ENCODE measurements around the gene VPS29. TPM values are rescaled to one million over a fixed set of nuclear protein-coding genes. Genes with fewer than 3 reads are reported as not detected.
"Not testable (repeated sequence)": the region's sequence is repeated elsewhere in the genome, so short reads cannot be mapped to it uniquely, and the experiment has no call there.

The VPS29 gene
- total RNA-seq, 1 donor from 2014 or later, result 101 TPM

DNA sequence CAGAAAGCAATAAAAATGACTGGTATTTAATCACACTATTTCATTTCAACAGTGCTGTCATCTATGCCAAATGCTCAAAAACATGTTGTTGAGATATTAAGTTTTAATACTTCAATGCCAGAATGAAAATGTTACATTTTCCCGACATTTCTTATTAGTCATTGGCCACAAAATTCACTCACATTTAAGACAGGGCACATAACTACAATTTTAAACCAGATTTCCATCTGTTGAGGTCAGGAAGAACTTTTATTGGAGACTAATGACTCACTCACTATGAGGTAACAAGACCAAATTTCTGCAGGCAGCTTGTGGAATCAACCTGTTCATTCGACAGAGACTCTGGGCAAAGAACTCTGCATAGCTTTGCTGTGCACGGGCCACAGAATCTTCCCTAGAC is 44.4 kb upstream of the VPS29 start:
- H3K4me1 Mint-ChIP-seq (ENCODE audit: low read depth), result peaks cover 9% of the 10 kb centered on the region

DNA sequence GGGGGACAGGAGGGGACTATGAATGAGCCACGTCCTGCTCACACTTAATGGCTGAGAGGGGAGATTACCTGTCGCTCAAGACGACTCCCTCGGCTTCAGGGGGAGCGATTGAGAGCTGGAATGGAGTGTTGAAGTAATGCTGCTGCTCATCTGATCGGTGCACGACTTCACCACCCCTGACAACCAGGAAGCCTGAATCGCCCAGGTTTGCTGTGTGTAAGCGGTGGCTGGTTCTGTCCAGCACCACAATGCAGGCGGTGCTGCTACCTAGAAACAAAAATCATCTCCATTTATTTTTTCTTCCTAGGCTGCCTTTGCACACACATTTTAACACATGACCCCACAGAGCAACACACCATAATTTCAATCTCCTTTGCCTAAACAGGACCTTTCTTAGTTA is 43.9 kb upstream of the VPS29 start:
- no peaks in the 10 kb centered on the region for H3K9me3 Mint-ChIP-seq (ENCODE audit: low read depth)
- H3K36me3 Mint-ChIP-seq (ENCODE audit: insufficient read depth), result peaks cover 18% of the 10 kb centered on the region
- DNase-seq (ENCODE audit: low spot score, unreplicated experiment), result no peak
- H3K4me3 Mint-ChIP-seq (ENCODE audit: low read depth), result no peak overlapping the region
- H3K27me3 Mint-ChIP-seq, result no peaks in the 10 kb centered on the region
- peaks cover 9% of the 10 kb centered on the region for H3K4me1 Mint-ChIP-seq (ENCODE audit: low read depth)
- no peak overlapping the region for H3K27ac Mint-ChIP-seq
- TF ChIP-seq, protein P1, sequence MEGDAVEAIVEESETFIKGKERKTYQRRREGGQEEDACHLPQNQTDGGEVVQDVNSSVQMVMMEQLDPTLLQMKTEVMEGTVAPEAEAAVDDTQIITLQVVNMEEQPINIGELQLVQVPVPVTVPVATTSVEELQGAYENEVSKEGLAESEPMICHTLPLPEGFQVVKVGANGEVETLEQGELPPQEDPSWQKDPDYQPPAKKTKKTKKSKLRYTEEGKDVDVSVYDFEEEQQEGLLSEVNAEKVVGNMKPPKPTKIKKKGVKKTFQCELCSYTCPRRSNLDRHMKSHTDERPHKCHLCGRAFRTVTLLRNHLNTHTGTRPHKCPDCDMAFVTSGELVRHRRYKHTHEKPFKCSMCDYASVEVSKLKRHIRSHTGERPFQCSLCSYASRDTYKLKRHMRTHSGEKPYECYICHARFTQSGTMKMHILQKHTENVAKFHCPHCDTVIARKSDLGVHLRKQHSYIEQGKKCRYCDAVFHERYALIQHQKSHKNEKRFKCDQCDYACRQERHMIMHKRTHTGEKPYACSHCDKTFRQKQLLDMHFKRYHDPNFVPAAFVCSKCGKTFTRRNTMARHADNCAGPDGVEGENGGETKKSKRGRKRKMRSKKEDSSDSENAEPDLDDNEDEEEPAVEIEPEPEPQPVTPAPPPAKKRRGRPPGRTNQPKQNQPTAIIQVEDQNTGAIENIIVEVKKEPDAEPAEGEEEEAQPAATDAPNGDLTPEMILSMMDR (IDR thresholded peaks at IDR 0.05; ENCODE audit: unreplicated experiment), result no peak

More for the DNA sequence above, 44.4 kb upstream of the VPS29 start:
- H3K36me3 Mint-ChIP-seq (ENCODE audit: insufficient read depth), result peaks cover 18% of the 10 kb centered on the region
- H3K9me3 Mint-ChIP-seq (ENCODE audit: low read depth), result no peaks in the 10 kb centered on the region
- no peaks in the 10 kb centered on the region for H3K27me3 Mint-ChIP-seq
- DNase-seq (ENCODE audit: low spot score, unreplicated experiment), result no peak
- H3K27ac Mint-ChIP-seq, result no peak overlapping the region
- TF ChIP-seq, protein P1 (IDR thresholded peaks at IDR 0.05; ENCODE audit: unreplicated experiment), result no peak
- H3K4me3 Mint-ChIP-seq (ENCODE audit: low read depth), result no peak overlapping the region

DNA sequence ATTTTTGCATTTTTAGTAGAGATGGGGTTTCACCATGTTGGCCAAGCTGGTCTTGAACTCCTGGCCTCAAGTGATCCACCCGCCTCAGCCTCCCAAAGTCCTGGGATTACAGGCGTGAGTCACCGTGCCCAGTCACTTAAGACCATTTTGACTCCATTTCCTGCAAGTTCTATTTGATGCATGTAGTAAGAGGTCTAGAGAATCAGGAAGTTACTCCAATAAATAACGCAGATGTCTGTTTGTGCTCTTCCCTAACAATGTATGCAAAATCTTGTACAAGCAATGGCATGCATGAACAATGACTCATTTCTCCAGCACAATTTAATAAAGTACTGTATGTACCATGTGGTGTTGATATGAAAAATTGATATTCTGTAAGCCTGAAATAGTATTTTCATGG is 43.3 kb upstream of the VPS29 start:
- H3K9me3 Mint-ChIP-seq (ENCODE audit: low read depth); H3K27ac Mint-ChIP-seq; H3K4me3 Mint-ChIP-seq (ENCODE audit: low read depth); DNase-seq (ENCODE audit: low spot score, unreplicated experiment); H3K4me1 Mint-ChIP-seq (ENCODE audit: low read depth); H3K27me3 Mint-ChIP-seq: not testable (repeated sequence)
- H3K36me3 Mint-ChIP-seq (ENCODE audit: insufficient read depth), result peaks cover 17% of the 10 kb centered on the region

DNA sequence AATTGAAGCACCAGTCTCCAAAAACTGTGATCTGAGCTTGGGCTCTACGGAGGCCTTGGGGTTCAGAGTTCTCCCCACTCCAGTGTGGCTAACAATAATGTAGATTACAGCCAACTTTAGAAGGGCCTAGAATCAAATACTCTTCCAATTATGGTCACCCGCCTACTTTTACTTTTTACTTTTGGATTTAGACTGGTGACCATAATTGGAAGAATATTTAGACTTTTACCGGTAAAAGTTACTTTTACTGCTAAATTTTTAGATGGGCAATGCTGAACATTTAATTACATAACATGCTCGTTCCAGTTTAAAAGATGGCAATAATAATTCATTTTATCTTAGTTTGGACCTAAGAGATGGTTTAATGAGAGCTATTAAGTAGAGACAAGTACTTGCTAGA is 42.1 kb upstream of the VPS29 start:
- H3K27me3 Mint-ChIP-seq, result no peaks in the 10 kb centered on the region
- no peak for DNase-seq (ENCODE audit: low spot score, unreplicated experiment)
- no peak overlapping the region for H3K27ac Mint-ChIP-seq
- peaks cover 4% of the 10 kb centered on the region for H3K4me1 Mint-ChIP-seq (ENCODE audit: low read depth)
- H3K9me3 Mint-ChIP-seq (ENCODE audit: low read depth), result no peaks in the 10 kb centered on the region
- H3K4me3 Mint-ChIP-seq (ENCODE audit: low read depth), result no peak overlapping the region
- TF ChIP-seq, protein P1 (IDR thresholded peaks at IDR 0.05; ENCODE audit: unreplicated experiment), result no peak
- peaks cover 13% of the 10 kb centered on the region for H3K36me3 Mint-ChIP-seq (ENCODE audit: insufficient read depth)

DNA sequence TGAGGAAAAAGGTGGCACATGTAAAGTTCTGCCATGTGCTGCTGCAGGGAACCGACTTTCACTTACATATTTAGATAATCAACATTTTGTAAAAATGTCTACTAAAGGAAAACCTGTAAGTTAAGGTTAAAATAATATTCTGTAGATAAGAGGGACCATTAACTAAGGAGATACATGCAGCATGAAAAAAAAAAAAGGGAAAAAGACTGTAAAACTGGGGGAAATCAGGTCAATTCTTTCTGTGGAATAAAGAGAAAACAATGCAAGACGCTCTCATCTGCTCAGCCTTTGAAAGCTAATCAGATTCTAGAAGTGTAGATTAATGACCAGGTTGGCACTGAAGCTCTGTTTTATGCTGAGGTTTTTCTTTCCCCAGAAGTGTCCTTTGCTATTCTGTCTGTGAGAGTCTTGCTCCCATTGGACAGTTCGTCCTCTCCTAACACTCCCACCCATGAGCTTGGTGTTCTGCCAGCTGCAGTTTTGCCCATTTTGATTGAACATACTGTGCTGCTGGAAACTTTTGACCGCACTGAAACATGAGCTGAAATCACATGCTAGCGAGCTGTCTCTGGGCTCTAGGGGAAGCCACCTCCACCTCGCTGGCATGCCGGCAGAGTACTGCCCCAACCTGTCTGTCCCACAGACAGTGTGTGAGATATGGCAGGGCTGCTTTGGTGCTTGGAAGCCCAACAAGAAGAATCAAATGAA is 41.5 kb upstream of the VPS29 start:
- TF ChIP-seq, protein P1 (IDR thresholded peaks at IDR 0.05; ENCODE audit: unreplicated experiment), result no peak
- no peak for DNase-seq (ENCODE audit: low spot score, unreplicated experiment)
- no peaks in the 10 kb centered on the region for H3K9me3 Mint-ChIP-seq (ENCODE audit: low read depth)
- no peak overlapping the region for H3K4me3 Mint-ChIP-seq (ENCODE audit: low read depth)
- H3K27me3 Mint-ChIP-seq, result no peaks in the 10 kb centered on the region
- peaks cover 17% of the 10 kb centered on the region for H3K36me3 Mint-ChIP-seq (ENCODE audit: insufficient read depth)
- peaks cover 4% of the 10 kb centered on the region for H3K4me1 Mint-ChIP-seq (ENCODE audit: low read depth)
- no peak overlapping the region for H3K27ac Mint-ChIP-seq

DNA sequence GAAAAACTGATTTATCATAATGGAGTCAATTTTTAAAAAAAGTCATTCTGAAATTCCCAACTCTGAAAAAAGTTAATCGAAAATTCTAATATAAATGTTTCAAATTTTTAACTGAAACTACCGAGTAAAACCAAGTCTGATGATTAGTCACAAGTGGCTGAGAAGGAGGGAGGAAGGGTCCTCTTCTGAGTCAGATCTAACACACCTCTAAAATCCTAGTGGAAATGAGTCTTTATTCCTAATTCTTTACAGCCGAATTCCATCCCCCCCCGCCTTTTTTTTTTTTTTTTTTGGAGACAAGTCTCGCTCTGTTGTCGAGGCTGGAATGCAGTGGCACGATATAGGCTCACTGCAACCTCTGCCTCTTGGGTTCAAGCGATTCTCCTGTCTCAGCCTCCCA is 38.1 kb upstream of the VPS29 start:
- Mint-ChIP-seq H3K4me3 (ENCODE audit: low read depth) (no peak overlapping the region), H3K27me3 (no peaks in the 10 kb centered on the region), H3K4me1 (ENCODE audit: low read depth) (peaks cover 4% of the 10 kb centered on the region), H3K36me3 (ENCODE audit: insufficient read depth) (peaks cover 17% of the 10 kb centered on the region), H3K27ac (no peak overlapping the region), H3K9me3 (ENCODE audit: low read depth) (no peaks in the 10 kb centered on the region)
- TF ChIP-seq, protein P1 (IDR thresholded peaks at IDR 0.05; ENCODE audit: unreplicated experiment), result no peak
- no peak for DNase-seq (ENCODE audit: low spot score, unreplicated experiment)
